NCI-H1092 treated with DMSO at 0.1 percent for 48 hours (cell line): Measurements from ENCODE around the gene HNRNPH2.

Experiments
- DNase-seq: peaks from one replicate; lab custom pipeline; 2025; lab: John Stamatoyannopoulos, UW

Gene HNRNPH2

GRCh38 chrX:101407748-101408531 lies at the start of gene HNRNPH2, which contains the start of gene GLA:
HNRNPH2 (plus strand) TSS chrX:101408222; CDS start chrX:101411989, 3,767 bp downstream.
GLA (minus strand) TSS chrX:101407925; CDS start chrX:101407903, 22 bp downstream.
- peak; percentile 99 for DNase-seq

GRCh38 chrX:101359966-101360365 lies 48.1 kb upstream of the HNRNPH2 start:
- no peak for DNase-seq

- DNase-seq = no peak
Measured at GRCh38 chrX:101360390-101360789, 47.6 kb upstream of the HNRNPH2 start.

- DNase-seq = no peak
Measured at GRCh38 chrX:101362116-101362515, 45.9 kb upstream of the HNRNPH2 start.

- DNase-seq = no peak
Measured at GRCh38 chrX:101362757-101363156, 45.3 kb upstream of the HNRNPH2 start.

GRCh38 chrX:101365301-101365795 lies 42.7 kb upstream of the HNRNPH2 start:
- DNase-seq = no peak

GRCh38 chrX:101368800-101369199 lies 39.2 kb upstream of the HNRNPH2 start:
- no peak for DNase-seq

GRCh38 chrX:101369687-101370086 lies 38.3 kb upstream of the HNRNPH2 start:
- DNase-seq = no peak

GRCh38 chrX:101370888-101371504 lies 37.0 kb upstream of the HNRNPH2 start:
- no peak for DNase-seq

- no peak for DNase-seq
Measured at GRCh38 chrX:101377547-101377946, 30.5 kb upstream of the HNRNPH2 start.

GRCh38 chrX:101383679-101384205 lies 24.3 kb upstream of the HNRNPH2 start:
- DNase-seq = no peak

GRCh38 chrX:101385026-101385684 lies 22.9 kb upstream of the HNRNPH2 start:
- no peak for DNase-seq

- no peak for DNase-seq
Measured at GRCh38 chrX:101385795-101386541, 22.1 kb upstream of the HNRNPH2 start, which contains the start of gene BTK. BTK (minus strand) TSS chrX:101386191; CDS start chrX:101375284, 10,907 bp downstream.

GRCh38 chrX:101386542-101386885 lies 21.5 kb upstream of the HNRNPH2 start:
- DNase-seq = no peak

- no peak for DNase-seq
Measured at GRCh38 chrX:101388604-101389003, 19.4 kb upstream of the HNRNPH2 start.

- peak; percentile 97 for DNase-seq
Measured at GRCh38 chrX:101390664-101391525, 17.1 kb upstream of the HNRNPH2 start, which contains the start of gene RPL36A. RPL36A (plus strand) TSS chrX:101391011; CDS start chrX:101391044, 33 bp downstream.

- DNase-seq = no peak
Measured at GRCh38 chrX:101391831-101392230, 16.2 kb upstream of the HNRNPH2 start.

- DNase-seq = no peak
Measured at GRCh38 chrX:101393530-101394305, 14.3 kb upstream of the HNRNPH2 start.

- DNase-seq = no peak
Measured at GRCh38 chrX:101394372-101394771, 13.7 kb upstream of the HNRNPH2 start.

GRCh38 chrX:101395789-101396188 lies 12.2 kb upstream of the HNRNPH2 start:
- DNase-seq = no peak
